WERI-Rb-1 (cell line): ENCODE measurements around the gene MAGED2.

Source experiments
- DNase-seq: peaks from one replicate; pipeline ENCODE4 v3.0.0-alpha.2; 2020
- H3K27ac ChIP-seq: fragments of 250-450 bp; sonication (Bioruptor Pico); 2 replicates; pipeline ENCODE4 v1.5.1; 2020; ENCODE audit warnings: mild to moderate bottlenecking, moderate library complexity
- H3K27me3 ChIP-seq: fragments of 250-450 bp; sonication (Bioruptor Pico); 2 replicates; pipeline ENCODE4 v1.5.1; 2021; ENCODE audit warnings: mild to moderate bottlenecking, low read depth, moderate library complexity; ENCODE audit not compliant: insufficient read depth, severe bottlenecking
- H3K36me3 ChIP-seq: fragments of 250-450 bp; sonication (Bioruptor Pico); 2 replicates; pipeline ENCODE4 v1.5.1; 2020; ENCODE audit warnings: mild to moderate bottlenecking, moderate library complexity
- H3K4me3 ChIP-seq: 2 replicates; pipeline ENCODE4 v1.5.1; 2011; ENCODE audit warnings: low read depth, mild to moderate bottlenecking, control low read depth, low read length
- H3K9me3 ChIP-seq: fragments of 250-450 bp; sonication (Bioruptor Pico); 2 replicates; pipeline ENCODE4 v1.5.1; 2021; ENCODE audit warnings: mild to moderate bottlenecking, moderate library complexity; ENCODE audit not compliant: severe bottlenecking
- TF ChIP-seq, protein P1 (sequence below): IDR thresholded peaks from 2 replicates; pipeline ENCODE4 v1.5.1; 2011; ENCODE audit warnings: low read depth, mild to moderate bottlenecking, control low read depth, inconsistent platforms, low read length

Gene MAGED2

DNA sequence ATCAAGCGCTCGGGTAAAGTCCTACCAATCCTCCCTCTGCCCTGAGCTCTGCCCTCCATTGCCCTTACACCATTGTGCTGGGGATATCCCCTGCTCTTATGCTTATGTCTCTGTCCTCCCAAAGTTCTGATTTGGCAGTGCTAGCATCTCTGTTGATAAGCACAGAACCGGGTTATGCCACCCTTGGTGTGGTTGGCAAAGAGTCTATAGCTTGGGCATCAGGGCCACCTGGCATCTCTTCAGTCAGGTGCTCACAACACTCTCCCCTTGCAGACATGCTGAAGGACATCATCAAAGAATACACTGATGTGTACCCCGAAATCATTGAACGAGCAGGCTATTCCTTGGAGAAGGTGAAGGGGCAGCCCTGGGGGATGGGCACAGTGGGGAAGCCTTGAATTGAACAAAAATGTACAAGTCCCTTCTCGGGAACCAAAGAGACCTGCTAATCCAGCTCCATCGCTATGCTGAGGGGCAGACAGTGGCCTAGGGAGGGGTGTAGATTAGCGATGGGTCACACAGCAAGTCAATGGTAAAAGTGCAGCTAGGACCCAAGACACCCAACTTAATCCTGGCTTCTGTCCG lies 3.8 kb downstream of the MAGED2 start:
- peaks cover 14% of the 10 kb centered on the region for H3K36me3 ChIP-seq
- H3K9me3 ChIP-seq: no peaks in the 10 kb centered on the region

GRCh38 chrX:54812306-54812705 lies 4.8 kb downstream of the MAGED2 start:
- H3K27me3 ChIP-seq: peaks cover 4% of the 10 kb centered on the region
- no peaks in the 10 kb centered on the region for H3K9me3 ChIP-seq
- H3K4me3 ChIP-seq: no peak overlapping the region
- TF ChIP-seq, protein P1, sequence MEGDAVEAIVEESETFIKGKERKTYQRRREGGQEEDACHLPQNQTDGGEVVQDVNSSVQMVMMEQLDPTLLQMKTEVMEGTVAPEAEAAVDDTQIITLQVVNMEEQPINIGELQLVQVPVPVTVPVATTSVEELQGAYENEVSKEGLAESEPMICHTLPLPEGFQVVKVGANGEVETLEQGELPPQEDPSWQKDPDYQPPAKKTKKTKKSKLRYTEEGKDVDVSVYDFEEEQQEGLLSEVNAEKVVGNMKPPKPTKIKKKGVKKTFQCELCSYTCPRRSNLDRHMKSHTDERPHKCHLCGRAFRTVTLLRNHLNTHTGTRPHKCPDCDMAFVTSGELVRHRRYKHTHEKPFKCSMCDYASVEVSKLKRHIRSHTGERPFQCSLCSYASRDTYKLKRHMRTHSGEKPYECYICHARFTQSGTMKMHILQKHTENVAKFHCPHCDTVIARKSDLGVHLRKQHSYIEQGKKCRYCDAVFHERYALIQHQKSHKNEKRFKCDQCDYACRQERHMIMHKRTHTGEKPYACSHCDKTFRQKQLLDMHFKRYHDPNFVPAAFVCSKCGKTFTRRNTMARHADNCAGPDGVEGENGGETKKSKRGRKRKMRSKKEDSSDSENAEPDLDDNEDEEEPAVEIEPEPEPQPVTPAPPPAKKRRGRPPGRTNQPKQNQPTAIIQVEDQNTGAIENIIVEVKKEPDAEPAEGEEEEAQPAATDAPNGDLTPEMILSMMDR: no peak
- no peak for DNase-seq
- H3K27ac ChIP-seq: no peak overlapping the region
- H3K36me3 ChIP-seq: peaks cover 14% of the 10 kb centered on the region

More for the DNA sequence above, 3.8 kb downstream of the MAGED2 start:
- Histone ChIP-seq H3K27ac (no peak overlapping the region), H3K27me3 (peaks cover 8% of the 10 kb centered on the region), H3K4me3 (no peak overlapping the region)
- DNase-seq: no peak
- TF ChIP-seq, protein P1: no peak

GRCh38 chrX:54817220-54817820 lies 9.8 kb downstream of the MAGED2 start:
- Histone ChIP-seq H3K4me3 (no peak overlapping the region), H3K36me3 (peaks cover 5% of the 10 kb centered on the region), H3K27ac (no peak overlapping the region), H3K9me3 (no peaks in the 10 kb centered on the region), H3K27me3 (peaks cover 29% of the 10 kb centered on the region)
- TF ChIP-seq, protein P1: no peak
- DNase-seq: no peak

GRCh38 chrX:54818221-54818620 lies 10.7 kb downstream of the MAGED2 start:
- DNase-seq: no peak
- TF ChIP-seq, protein P1: no peak
- Histone ChIP-seq H3K4me3 (no peak overlapping the region), H3K36me3 (peaks cover 5% of the 10 kb centered on the region), H3K27me3 (peaks cover 29% of the 10 kb centered on the region), H3K27ac (no peak overlapping the region), H3K9me3 (no peaks in the 10 kb centered on the region)

- H3K27ac ChIP-seq: no peak overlapping the region
- no peak for DNase-seq
- TF ChIP-seq, protein P1: no peak
- H3K36me3 ChIP-seq: no peaks in the 10 kb centered on the region
- peaks cover 29% of the 10 kb centered on the region for H3K27me3 ChIP-seq
- H3K9me3 ChIP-seq: no peaks in the 10 kb centered on the region
- H3K4me3 ChIP-seq: no peak overlapping the region
Measured at GRCh38 chrX:54819201-54819600, 11.7 kb downstream of the MAGED2 start.

DNA sequence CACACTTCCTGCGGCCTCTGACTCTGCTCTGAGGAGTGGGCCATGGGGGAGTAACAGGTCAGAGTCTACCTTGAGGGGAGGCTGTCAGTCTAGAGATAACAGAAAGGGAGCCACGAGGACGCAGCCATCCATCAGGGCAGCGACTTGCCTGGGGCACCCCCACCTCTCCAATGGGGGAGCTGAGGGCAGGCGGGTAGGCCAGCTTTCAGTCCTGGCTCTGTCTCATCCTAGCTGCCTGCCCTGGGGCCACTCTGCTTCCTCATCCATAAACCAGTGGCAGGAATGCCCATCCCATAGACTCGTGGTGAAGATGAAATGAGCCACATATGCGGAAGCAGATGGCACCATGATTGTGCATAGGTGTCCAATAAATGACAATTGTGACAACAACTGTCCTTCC lies 13.2 kb downstream of the MAGED2 start:
- H3K36me3 ChIP-seq: no peaks in the 10 kb centered on the region
- TF ChIP-seq, protein P1: no peak
- H3K27me3 ChIP-seq: peaks cover 32% of the 10 kb centered on the region
- no peaks in the 10 kb centered on the region for H3K9me3 ChIP-seq
- no peak overlapping the region for H3K27ac ChIP-seq
- DNase-seq: no peak
- H3K4me3 ChIP-seq: no peak overlapping the region
